Measurements from ENCODE around the gene GAREM1. TPM values are rescaled to one million over a fixed set of nuclear protein-coding genes. Genes with fewer than 3 reads are reported as not detected.

Gene GAREM1
- total RNA-seq, 1 donor from 2014 or later: 9.0 TPM

DNA sequence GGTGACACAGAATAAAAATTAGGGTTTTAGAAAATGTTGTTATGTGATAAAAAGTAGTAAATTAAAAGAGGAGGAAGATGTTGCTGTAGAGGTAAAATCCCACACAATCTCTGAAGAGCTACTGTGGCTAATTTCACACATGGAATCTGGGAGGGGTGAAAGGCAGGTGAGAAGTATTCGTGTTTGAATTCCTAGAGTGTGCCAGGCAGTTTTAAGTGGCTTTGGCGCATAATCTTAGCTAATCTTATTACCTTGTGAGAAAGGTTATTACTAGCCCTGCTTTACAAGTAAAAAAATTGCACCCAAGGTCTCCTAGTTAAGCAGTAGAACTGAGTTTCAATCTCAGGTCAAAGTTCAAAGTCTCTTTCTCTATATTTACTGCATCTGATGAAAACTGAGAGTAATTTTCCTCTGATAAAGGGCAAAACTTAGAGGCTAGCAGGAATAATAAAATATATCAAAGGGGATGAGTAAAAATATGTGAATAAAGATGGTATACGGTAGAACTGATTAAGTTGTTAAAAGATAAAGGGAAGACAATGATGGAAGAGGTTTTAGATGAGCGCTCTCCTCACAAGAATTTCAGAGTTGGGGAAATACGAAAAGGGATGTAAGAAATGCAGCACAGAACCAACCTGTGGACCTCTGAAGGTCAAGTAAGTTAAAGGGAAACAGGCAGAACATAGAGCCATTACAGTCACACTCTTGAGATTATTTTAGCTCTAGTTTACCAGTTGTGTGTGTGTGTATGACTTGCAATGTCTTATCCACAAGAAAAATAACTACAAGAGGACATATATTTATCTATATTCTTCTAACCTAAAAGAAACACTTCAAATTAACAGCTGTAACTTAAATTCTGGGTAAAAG is 34.8 kb downstream of the GAREM1 start:
- Mint-ChIP-seq H3K36me3 (ENCODE audit: low read depth, unreplicated experiment) (peaks cover 2% of the 10 kb centered on the region), H3K9me3 (ENCODE audit: unreplicated experiment) (peaks cover 2% of the 10 kb centered on the region), H3K27ac (ENCODE audit: unreplicated experiment) (no peak overlapping the region), H3K27me3 (ENCODE audit: low read depth, unreplicated experiment) (no peaks in the 10 kb centered on the region), H3K4me1 (ENCODE audit: low read depth, unreplicated experiment) (peaks cover 2% of the 10 kb centered on the region), H3K4me3 (ENCODE audit: unreplicated experiment) (no peak overlapping the region)
- Histone ChIP-seq H4K20me1 (ENCODE audit: insufficient read depth, low read length) (no peaks in the 10 kb centered on the region), H3K4me3 (ENCODE audit: insufficient read depth, low read depth, low read length) (no peak overlapping the region), H3K27me3 (ENCODE audit: insufficient read depth, low read length) (no peaks in the 10 kb centered on the region), H2AFZ (ENCODE audit: low read depth, low read length) (no peak overlapping the region), H3K36me3 (ENCODE audit: insufficient read depth, low read length) (no peaks in the 10 kb centered on the region), H3K9ac (ENCODE audit: low read length) (no peak overlapping the region), H3K9me3 (ENCODE audit: insufficient read depth, low read depth, low read length) (no peaks in the 10 kb centered on the region), H3K27ac (ENCODE audit: low read depth, low read length) (no peak overlapping the region), H3K4me1 (ENCODE audit: insufficient read depth, low read length) (no peaks in the 10 kb centered on the region), H3K4me2 (ENCODE audit: low read length) (no peak overlapping the region), H3K79me2 (ENCODE audit: insufficient read depth, low read length) (peaks cover 3% of the 10 kb centered on the region)
- no peak for FAIRE-seq
- TF ChIP-seq, protein P1, sequence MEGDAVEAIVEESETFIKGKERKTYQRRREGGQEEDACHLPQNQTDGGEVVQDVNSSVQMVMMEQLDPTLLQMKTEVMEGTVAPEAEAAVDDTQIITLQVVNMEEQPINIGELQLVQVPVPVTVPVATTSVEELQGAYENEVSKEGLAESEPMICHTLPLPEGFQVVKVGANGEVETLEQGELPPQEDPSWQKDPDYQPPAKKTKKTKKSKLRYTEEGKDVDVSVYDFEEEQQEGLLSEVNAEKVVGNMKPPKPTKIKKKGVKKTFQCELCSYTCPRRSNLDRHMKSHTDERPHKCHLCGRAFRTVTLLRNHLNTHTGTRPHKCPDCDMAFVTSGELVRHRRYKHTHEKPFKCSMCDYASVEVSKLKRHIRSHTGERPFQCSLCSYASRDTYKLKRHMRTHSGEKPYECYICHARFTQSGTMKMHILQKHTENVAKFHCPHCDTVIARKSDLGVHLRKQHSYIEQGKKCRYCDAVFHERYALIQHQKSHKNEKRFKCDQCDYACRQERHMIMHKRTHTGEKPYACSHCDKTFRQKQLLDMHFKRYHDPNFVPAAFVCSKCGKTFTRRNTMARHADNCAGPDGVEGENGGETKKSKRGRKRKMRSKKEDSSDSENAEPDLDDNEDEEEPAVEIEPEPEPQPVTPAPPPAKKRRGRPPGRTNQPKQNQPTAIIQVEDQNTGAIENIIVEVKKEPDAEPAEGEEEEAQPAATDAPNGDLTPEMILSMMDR (IDR thresholded peaks at IDR 0.05; ENCODE audit: insufficient read depth, low read depth, low read length): no peak
- no peak for TF ChIP-seq EZH2 (IDR thresholded peaks at IDR 0.05; ENCODE audit: insufficient read depth, low read length)
- DNase-seq (ENCODE audit: low read depth): no peak

DNA sequence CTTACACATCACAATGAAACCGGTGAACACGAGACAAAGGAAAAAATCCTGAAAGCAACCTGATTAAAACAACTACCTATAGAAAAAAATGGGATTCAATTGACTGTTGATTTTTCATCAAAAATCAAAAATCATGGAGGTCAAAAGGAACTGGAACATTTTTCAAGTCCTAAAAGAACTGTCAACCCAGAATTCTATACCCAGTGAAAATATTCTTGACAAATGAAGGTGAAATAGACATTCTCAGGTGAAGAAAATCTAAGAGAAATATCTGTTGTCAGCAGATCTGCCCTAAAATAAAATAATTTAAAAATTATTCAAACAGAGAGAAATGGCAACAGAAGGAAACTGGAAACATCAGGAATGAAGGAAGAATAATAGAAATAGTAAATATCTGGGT is 38.9 kb downstream of the GAREM1 start:
- Mint-ChIP-seq H3K4me3 (ENCODE audit: unreplicated experiment) (no peak overlapping the region), H3K9me3 (ENCODE audit: unreplicated experiment) (peaks cover 2% of the 10 kb centered on the region), H3K27me3 (ENCODE audit: low read depth, unreplicated experiment) (no peaks in the 10 kb centered on the region), H3K4me1 (ENCODE audit: low read depth, unreplicated experiment) (peaks cover 18% of the 10 kb centered on the region), H3K27ac (ENCODE audit: unreplicated experiment) (no peak overlapping the region), H3K36me3 (ENCODE audit: low read depth, unreplicated experiment) (peaks cover 2% of the 10 kb centered on the region)
- Histone ChIP-seq H3K36me3 (ENCODE audit: insufficient read depth, low read length) (no peaks in the 10 kb centered on the region), H3K4me2 (ENCODE audit: low read length) (no peak overlapping the region), H3K27me3 (ENCODE audit: insufficient read depth, low read length) (no peaks in the 10 kb centered on the region), H3K4me3 (ENCODE audit: insufficient read depth, low read depth, low read length) (no peak overlapping the region), H3K9me3 (ENCODE audit: insufficient read depth, low read depth, low read length) (no peaks in the 10 kb centered on the region), H3K27ac (ENCODE audit: low read depth, low read length) (no peak overlapping the region), H3K9ac (ENCODE audit: low read length) (no peak overlapping the region), H3K79me2 (ENCODE audit: insufficient read depth, low read length) (peaks cover 6% of the 10 kb centered on the region), H2AFZ (ENCODE audit: low read depth, low read length) (no peak overlapping the region), H3K4me1 (ENCODE audit: insufficient read depth, low read length) (peaks cover 9% of the 10 kb centered on the region), H4K20me1 (ENCODE audit: insufficient read depth, low read length) (no peaks in the 10 kb centered on the region)
- DNase-seq (ENCODE audit: low read depth) (no peak), FAIRE-seq (no peak)
- no peak for TF ChIP-seq EZH2 (IDR thresholded peaks at IDR 0.05; ENCODE audit: insufficient read depth, low read length)
- TF ChIP-seq, protein P1 (IDR thresholded peaks at IDR 0.05; ENCODE audit: insufficient read depth, low read depth, low read length): no peak

DNA sequence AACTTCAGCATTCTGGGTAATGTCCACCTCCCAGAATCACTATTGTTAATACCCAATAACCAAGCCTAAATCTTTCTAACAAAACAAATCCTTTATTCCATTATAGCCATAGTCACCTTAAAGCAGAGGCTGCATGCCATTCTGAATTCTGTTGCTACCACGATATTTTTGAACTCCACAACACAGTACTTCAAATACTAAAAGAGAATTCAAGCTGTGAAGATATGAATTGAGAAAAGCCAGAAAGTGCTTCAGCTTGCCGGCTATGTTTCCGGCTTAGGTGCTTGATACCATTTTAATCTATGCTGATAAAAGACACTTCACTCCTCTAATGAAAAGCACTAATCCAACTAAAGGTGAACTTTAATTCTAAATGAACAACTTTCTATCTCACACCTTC is 41.3 kb downstream of the GAREM1 start:
- peaks cover 26% of the 10 kb centered on the region for H3K4me1 Mint-ChIP-seq (ENCODE audit: low read depth, unreplicated experiment)
- Histone ChIP-seq H3K4me1 (ENCODE audit: insufficient read depth, low read length) (peaks cover 20% of the 10 kb centered on the region), H3K79me2 (ENCODE audit: insufficient read depth, low read length) (peaks cover 6% of the 10 kb centered on the region), H3K36me3 (ENCODE audit: insufficient read depth, low read length) (no peaks in the 10 kb centered on the region), H3K27me3 (ENCODE audit: insufficient read depth, low read length) (no peaks in the 10 kb centered on the region), H4K20me1 (ENCODE audit: insufficient read depth, low read length) (no peaks in the 10 kb centered on the region), H3K9ac (ENCODE audit: low read length) (no peak overlapping the region), H3K27ac (ENCODE audit: low read depth, low read length) (no peak overlapping the region), H3K4me3 (ENCODE audit: insufficient read depth, low read depth, low read length) (no peak overlapping the region), H3K4me2 (ENCODE audit: low read length) (no peak overlapping the region), H2AFZ (ENCODE audit: low read depth, low read length) (no peak overlapping the region), H3K9me3 (ENCODE audit: insufficient read depth, low read depth, low read length) (no peaks in the 10 kb centered on the region)
- no peaks in the 10 kb centered on the region for H3K27me3 Mint-ChIP-seq (ENCODE audit: low read depth, unreplicated experiment)
- H3K36me3 Mint-ChIP-seq (ENCODE audit: low read depth, unreplicated experiment): peaks cover 2% of the 10 kb centered on the region
- H3K9me3 Mint-ChIP-seq (ENCODE audit: unreplicated experiment): peaks cover 2% of the 10 kb centered on the region
- TF ChIP-seq, protein P1 (IDR thresholded peaks at IDR 0.05; ENCODE audit: insufficient read depth, low read depth, low read length): no peak
- TF ChIP-seq EZH2 (IDR thresholded peaks at IDR 0.05; ENCODE audit: insufficient read depth, low read length): no peak
- FAIRE-seq: no peak
- no peak for DNase-seq (ENCODE audit: low read depth)
- no peak overlapping the region for H3K27ac Mint-ChIP-seq (ENCODE audit: unreplicated experiment)
- H3K4me3 Mint-ChIP-seq (ENCODE audit: unreplicated experiment): no peak overlapping the region

Measured in astrocyte (in vitro differentiated cells and primary cell).